HG02973 (cell line): Measurements from ENCODE around the gene KANTR.
"Not testable (repeated sequence)": the region's sequence is repeated elsewhere in the genome, so short reads cannot be mapped to it uniquely, and the experiment has no call there.

Source experiments
- ATAC-seq: cut with Tn5 transposase; IDR thresholded peaks from one replicate; pipeline ENCODE4 v1.9.1; 2021; ENCODE audit warnings: moderate library complexity; ENCODE audit not compliant: unreplicated experiment

Gene KANTR

GRCh38 chrX:53125506-53125905 lies 31.6 kb downstream of the KANTR start:
- no peak for ATAC-seq

DNA sequence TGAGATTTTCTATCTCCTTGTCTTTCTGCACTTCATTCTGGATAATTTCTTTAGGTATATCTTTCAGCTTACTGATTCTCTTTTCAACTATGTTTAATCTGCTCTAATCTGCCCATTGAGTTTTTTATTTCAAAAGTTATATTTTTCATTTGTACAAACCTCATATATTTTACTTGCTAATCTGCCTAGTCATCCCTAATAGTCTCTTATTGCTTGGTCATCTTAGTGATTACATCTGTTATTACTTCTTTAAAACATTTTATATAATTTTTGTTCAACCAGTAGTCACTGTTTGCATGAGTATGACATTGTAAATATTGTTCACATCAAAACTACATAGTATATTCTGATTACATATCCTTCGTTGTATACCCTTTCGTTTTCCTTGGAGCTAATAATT lies 32.4 kb downstream of the KANTR start:
- no peak for ATAC-seq

DNA sequence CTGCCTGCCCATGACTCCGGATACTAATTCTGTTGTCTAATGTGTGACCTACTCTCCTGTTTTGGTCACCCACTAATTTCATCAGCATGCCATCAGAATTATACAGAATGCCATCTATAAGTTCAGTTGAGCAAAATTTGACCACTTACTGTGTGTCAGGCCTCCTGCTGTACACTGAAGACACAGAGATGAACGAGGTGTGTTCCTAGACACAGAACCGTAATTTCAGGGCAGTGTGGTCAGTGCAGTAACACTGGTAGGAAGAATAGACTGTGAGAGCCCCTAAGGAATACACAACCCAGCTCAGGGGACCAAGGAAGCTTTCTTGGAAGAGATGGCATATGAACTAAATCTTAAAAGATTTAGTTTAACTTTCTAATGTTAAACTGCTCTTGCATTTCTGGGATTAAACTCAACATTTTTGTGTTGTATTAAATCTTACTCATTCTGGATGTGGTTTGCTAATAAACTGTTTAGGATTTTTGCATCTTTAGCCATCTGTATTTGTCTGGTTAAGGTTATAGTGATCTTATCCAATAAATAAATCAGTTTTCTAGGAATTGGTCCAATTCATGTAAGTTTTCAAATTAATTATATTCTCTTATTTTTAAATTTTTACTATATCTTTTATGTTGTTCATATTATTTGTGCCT lies 34.3 kb downstream of the KANTR start:
- ATAC-seq: no peak

- no peak for ATAC-seq
Observed at GRCh38 chrX:53133400-53133799, 39.5 kb downstream of the KANTR start.

GRCh38 chrX:53135581-53135980 lies 41.6 kb downstream of the KANTR start:
- no peak for ATAC-seq

DNA sequence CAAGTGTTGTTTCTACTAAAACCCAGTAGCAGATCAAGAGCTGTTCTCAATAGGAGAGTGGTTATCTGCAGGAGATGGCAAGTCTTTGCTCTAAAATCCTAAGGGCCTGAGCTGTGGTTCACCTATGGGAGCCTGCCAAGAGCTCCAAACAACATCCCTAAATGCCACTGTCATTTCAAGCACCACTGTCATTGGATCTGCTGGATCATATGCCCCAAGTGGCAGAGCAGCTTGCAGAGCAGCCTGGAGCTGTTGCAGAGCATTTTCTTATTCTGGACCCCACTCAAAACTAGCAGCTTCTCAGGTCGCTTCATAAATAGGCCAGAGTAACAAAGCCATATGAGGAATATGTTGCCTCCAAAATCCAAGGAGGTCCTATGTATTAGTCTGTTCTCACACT lies 59.6 kb downstream of the KANTR start:
- no peak for ATAC-seq

DNA sequence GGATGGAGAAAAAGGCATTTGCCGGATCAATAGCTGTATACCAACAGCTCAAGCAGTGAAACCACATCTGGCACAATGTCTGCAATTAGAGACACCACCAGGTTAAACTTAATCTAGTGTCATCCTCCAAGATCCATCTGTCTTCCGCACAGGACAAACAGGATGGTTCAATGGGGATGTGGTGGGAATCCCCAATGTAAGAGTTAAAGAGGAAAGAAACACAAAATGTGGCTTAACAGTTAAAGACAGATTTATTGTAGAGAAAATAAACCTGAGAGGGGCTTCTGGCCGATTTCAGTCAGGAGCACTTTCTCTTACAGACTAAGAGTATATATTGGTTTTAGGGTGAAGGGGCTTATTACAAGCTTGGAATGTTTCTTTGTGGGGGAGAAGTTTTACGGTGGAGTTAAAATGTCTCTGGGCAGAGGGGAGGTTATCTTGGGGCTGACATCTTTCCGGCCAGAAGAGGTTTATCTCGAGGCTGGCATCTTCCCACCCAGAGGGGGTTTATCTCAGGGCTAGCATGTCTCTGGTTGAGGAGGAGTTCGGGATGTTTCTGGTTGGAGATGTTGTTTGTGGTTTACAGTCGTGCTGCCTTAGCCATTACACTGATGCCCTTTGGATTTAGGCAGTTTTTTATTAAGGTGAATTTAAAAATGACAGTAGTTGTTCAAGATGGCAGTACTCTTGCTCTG lies 61.7 kb downstream of the KANTR start:
- no peak for ATAC-seq

- ATAC-seq: no peak
Observed at GRCh38 chrX:53156207-53156596, 62.3 kb downstream of the KANTR start.

DNA sequence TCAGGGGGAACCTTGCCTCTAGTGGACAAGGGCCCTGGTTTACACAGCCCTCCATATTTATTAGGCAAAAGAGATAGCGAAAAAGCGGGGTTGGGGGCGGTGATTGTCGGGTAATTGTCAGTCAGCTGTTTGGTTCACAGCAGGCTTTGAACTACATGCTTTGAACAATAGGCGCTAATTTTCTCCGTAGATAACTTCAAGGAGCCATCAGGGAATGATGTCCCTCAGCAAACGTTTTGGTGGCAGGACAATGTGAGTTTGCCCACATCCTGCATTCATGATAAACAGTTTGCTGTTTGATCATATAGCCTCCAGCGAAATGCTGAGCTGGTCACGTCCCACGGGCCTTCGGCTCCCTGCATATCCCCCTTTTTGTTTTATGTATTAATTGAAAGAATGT lies 65.2 kb downstream of the KANTR start:
- ATAC-seq: no peak

- ATAC-seq: no peak
Observed at GRCh38 chrX:53160297-53160983, 66.5 kb downstream of the KANTR start.

DNA sequence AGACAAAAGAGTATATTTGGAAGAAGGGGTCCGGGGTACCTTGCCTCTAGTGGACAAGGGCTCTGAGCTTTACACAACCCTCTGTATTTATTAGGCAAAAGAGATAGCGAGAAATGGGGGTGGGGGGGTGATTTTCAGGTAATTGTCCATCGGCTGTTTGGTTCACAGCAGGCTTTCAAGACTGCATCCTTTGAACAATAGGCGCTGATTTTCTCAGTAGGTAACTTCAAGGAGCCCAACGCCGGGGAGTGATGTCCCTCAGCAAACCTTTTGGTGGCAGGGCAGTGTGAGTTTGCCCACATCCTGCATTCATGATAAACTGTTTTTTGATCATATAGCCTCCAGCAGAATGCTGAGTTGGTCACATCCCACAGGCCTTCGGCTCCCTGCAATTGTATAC lies 69.5 kb downstream of the KANTR start:
- ATAC-seq: no peak

GRCh38 chrX:53164566-53164965 lies 70.6 kb downstream of the KANTR start:
- ATAC-seq: not testable (repeated sequence)

DNA sequence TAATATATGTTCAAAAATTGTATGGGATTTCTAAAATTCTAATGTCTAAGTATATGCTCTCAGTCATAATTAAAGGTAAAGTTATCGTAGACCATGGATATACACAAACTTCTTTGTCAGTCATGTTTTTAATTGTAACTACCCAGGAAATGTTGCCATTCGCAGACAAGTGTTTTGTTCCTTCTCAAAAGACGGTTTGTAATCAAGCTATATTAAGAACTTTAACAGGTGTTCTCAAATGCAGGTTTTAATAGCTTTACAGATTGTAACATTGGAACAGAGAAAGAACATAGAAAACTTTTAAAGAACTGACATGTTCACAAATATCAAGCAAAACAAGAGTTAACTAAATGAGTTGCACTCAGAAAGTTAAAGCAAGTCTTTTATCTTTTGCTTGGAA lies 72.2 kb downstream of the KANTR start:
- no peak for ATAC-seq

- ATAC-seq: no peak
Observed at GRCh38 chrX:53171356-53171755, 77.4 kb downstream of the KANTR start.
